K562 (cell line): Measurements from ENCODE around the gene ALDH1A3.

ENCODE experiments used
- BRCA1 ChIP-seq, 2 experiments: fragments of 450-650 bp in 1 of 2; sonication (generic) in 1 of 2; formaldehyde crosslinking in 1 of 2; IDR thresholded peaks; 2 replicates each; pipeline versions ENCODE4 v1.5.0 to v1.6.1; 2017 to 2020; ENCODE audit warnings: mild to moderate bottlenecking in 1 of 2, missing genetic modification reagents in 1 of 2
- EZH2 ChIP-seq: IDR thresholded peaks from 2 replicates; pipeline ENCODE4 v1.6.1; 2012; ENCODE audit warnings: low read depth, mild to moderate bottlenecking, inconsistent platforms, low read length, borderline replicate concordance
- GMEB1 ChIP-seq: fragments of 250-450 bp; sonication (Bioruptor Pico); IDR thresholded peaks from 2 replicates; pipeline ENCODE4 v1.4.0; 2020; ENCODE audit warnings: mild to moderate bottlenecking
- HDAC8 ChIP-seq: fragments of 450-650 bp; IDR thresholded peaks from 2 replicates; pipeline ENCODE4 v1.6.1; 2016; ENCODE audit warnings: mild to moderate bottlenecking, missing genetic modification characterization, moderate library complexity, missing compliant biosample characterization
- POLR2AphosphoS5 ChIP-seq: IDR thresholded peaks from 2 replicates; pipeline ENCODE4 v1.6.1; 2011; ENCODE audit warnings: mild to moderate bottlenecking, low read depth, low read length, moderate library complexity; ENCODE audit not compliant: control insufficient read depth, insufficient read depth
- RBFOX2 ChIP-seq: fragments of 200-400 bp; formaldehyde crosslinking; IDR thresholded peaks from 2 replicates; pipeline ENCODE4 v1.6.1; 2017; ENCODE audit warnings: low read depth, mild to moderate bottlenecking, low read length, moderate library complexity
- STAT5B ChIP-seq: fragments of 250-450 bp; sonication (Bioruptor Pico); IDR thresholded peaks from 2 replicates; pipeline ENCODE4 v1.8.0; 2021; ENCODE audit warnings: mild to moderate bottlenecking, inconsistent platforms
- ZNF274 ChIP-seq: IDR thresholded peaks from 2 replicates; pipeline ENCODE4 v1.6.1; 2011; ENCODE audit warnings: low read depth, mild to moderate bottlenecking, low read length, moderate library complexity, borderline replicate concordance
- ZNF586 ChIP-seq: fragments of 450-650 bp; formaldehyde crosslinking; conservative IDR thresholded peaks from 2 replicates; pipeline ENCODE4 v1.4.0; 2020; ENCODE audit warnings: mild to moderate bottlenecking, moderate library complexity
- TF ChIP-seq, protein P1 (sequence below): sonication (generic); formaldehyde crosslinking; IDR thresholded peaks from 2 replicates; pipeline ENCODE4 v1.8.1; 2022; ENCODE audit warnings: missing genetic modification reagents

DNA sequence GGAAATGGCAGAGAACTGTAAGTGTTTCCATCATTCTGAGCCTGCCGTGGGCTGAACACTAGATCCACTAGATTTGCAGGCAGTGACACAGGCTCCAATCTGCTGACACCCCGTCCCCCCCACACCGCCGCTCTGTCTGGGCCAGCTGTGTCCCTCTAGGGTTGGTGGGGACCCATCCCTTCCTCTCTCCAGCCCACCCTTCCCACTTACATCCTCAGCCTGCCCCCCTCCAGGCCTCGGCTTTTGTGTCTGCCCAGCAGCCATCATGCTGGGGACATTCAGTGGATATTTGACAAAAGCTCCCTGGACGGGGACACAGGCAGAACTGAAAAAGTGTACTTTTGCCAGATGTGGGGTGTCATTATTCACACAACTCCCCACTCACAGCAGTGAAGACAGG, 28.8 kb downstream of the ALDH1A3 start:
- TF ChIP-seq BRCA1 (IDR thresholded peaks at IDR 0.05) (no peak), BRCA1 (CRISPR knock-in tag; IDR thresholded peaks at IDR 0.05) (no peak), ZNF586 (CRISPR knock-in tag) (no peak), RBFOX2 (no peak), GMEB1 (no peak), HDAC8 (tag) (no peak), STAT5B (CRISPR knock-in tag) (no peak), POLR2AphosphoS5 (no peak), ZNF274 (no peak), EZH2 (no peak)
- TF ChIP-seq, protein P1, sequence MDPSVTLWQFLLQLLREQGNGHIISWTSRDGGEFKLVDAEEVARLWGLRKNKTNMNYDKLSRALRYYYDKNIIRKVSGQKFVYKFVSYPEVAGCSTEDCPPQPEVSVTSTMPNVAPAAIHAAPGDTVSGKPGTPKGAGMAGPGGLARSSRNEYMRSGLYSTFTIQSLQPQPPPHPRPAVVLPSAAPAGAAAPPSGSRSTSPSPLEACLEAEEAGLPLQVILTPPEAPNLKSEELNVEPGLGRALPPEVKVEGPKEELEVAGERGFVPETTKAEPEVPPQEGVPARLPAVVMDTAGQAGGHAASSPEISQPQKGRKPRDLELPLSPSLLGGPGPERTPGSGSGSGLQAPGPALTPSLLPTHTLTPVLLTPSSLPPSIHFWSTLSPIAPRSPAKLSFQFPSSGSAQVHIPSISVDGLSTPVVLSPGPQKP (CRISPR knock-in tag), result no peak
